GM12878 (cell line): ENCODE measurements around the gene PRDM16.

Source experiments
- CREB1 ChIP-seq: IDR thresholded peaks from 2 replicates; pipeline ENCODE4 v1.6.1; 2012; ENCODE audit warnings: low read depth, mild to moderate bottlenecking, inconsistent platforms
- CTCF ChIP-seq, 3 experiments: IDR thresholded peaks in 2 of 3; conservative IDR thresholded peaks in 1 of 3; 2 replicates each; pipeline ENCODE4 v1.5.1; 2011; ENCODE audit warnings: low read depth in 3 of 3, low read length in 3 of 3, mild to moderate bottlenecking in 3 of 3, control low read depth in 2 of 3, moderate library complexity in 2 of 3, inconsistent platforms in 1 of 3, mixed read lengths in 1 of 3; ENCODE audit not compliant: control insufficient read depth in 2 of 3, insufficient read depth in 1 of 3; ENCODE audit errors: extremely low read depth in 1 of 3
- FOXK2 ChIP-seq: fragments of 450-650 bp; IDR thresholded peaks from 2 replicates; pipeline ENCODE4 v1.6.1; 2017; ENCODE audit warnings: mild to moderate bottlenecking, moderate library complexity
- POLR2A ChIP-seq: IDR thresholded peaks from 2 replicates; pipeline ENCODE4 v1.6.1; 2011; ENCODE audit warnings: low read depth, mild to moderate bottlenecking, low read length
- SMAD1 ChIP-seq: fragments of 450-650 bp; IDR thresholded peaks from 2 replicates; pipeline ENCODE4 v1.6.1; 2018; ENCODE audit warnings: mild to moderate bottlenecking, low read depth; ENCODE audit not compliant: partially characterized antibody
- STAT1 ChIP-seq: fragments of 450-650 bp; conservative IDR thresholded peaks from 2 replicates; pipeline ENCODE4 v1.6.1; 2014; ENCODE audit warnings: antibody characterized with exemption, mild to moderate bottlenecking
- WRNIP1 ChIP-seq: IDR thresholded peaks from 2 replicates; pipeline ENCODE4 v1.6.1; 2011; ENCODE audit warnings: low read depth, low read length, improper control_type of control experiment, borderline replicate concordance

- TF ChIP-seq POLR2A (no peak), WRNIP1 (no peak), CTCF (IDR thresholded peaks at IDR 0.05 in 2 of 3, conservative IDR thresholded peaks at IDR 0.05 in 1 of 3; ENCODE audit: control insufficient read depth in 2 of 3, extremely low read depth in 1 of 3, insufficient read depth in 1 of 3, low read depth in 3 of 3, low read length in 3 of 3) (no peak), CREB1 (no peak), FOXK2 (no peak), STAT1 (no peak), SMAD1 (no peak)
Observed at GRCh38 chr1:3049164-3049563, 19.8 kb upstream of the PRDM16 start.
